H9 (cell line): ENCODE data around the gene DHX36. TPM values are rescaled to one million over a fixed set of nuclear protein-coding genes. Genes with fewer than 3 reads are reported as not detected.

Experiments used
- DNase-seq: peaks from one replicate; pipeline ENCODE4 v3.0.0-alpha.2; 2017
- H2AFZ ChIP-seq: one replicate; pipeline ENCODE4 v1.6.1; 2013; ENCODE audit warnings: mild to moderate bottlenecking, low read length, control low read depth, moderate library complexity
- H2AK5ac ChIP-seq: 2 replicates; pipeline ENCODE4 v1.6.1; 2013; ENCODE audit warnings: low read length, control low read depth, mixed read lengths; ENCODE audit not compliant: insufficient read length
- H2BK120ac ChIP-seq: one replicate; pipeline ENCODE4 v1.6.1; 2013; ENCODE audit warnings: low read depth, mild to moderate bottlenecking, low read length, control low read depth, inconsistent platforms; ENCODE audit not compliant: poor library complexity, severe bottlenecking
- H2BK12ac ChIP-seq: 2 replicates; pipeline ENCODE4 v1.6.1; 2013; ENCODE audit warnings: low read length, control low read depth, mixed read lengths, low read depth; ENCODE audit not compliant: insufficient read length
- H2BK15ac ChIP-seq: 2 replicates; pipeline ENCODE4 v1.6.1; 2013; ENCODE audit warnings: low read depth, low read length, control low read depth
- H2BK20ac ChIP-seq: one replicate; pipeline ENCODE4 v1.6.1; 2013; ENCODE audit warnings: low read depth, mild to moderate bottlenecking, low read length, control low read depth, inconsistent platforms; ENCODE audit not compliant: poor library complexity, severe bottlenecking
- H2BK5ac ChIP-seq: 2 replicates; pipeline ENCODE4 v1.6.1; 2013; ENCODE audit warnings: low read length, control low read depth, mixed read lengths; ENCODE audit not compliant: insufficient read length
- H3K14ac ChIP-seq: 2 replicates; pipeline ENCODE4 v1.6.1; 2013; ENCODE audit warnings: low read length, control low read depth; ENCODE audit not compliant: insufficient read depth
- H3K18ac ChIP-seq: 2 replicates; pipeline ENCODE4 v1.6.1; 2013; ENCODE audit warnings: low read depth, mild to moderate bottlenecking, mixed read lengths, low read length, control low read depth; ENCODE audit not compliant: insufficient read length
- H3K23ac ChIP-seq: 2 replicates; pipeline ENCODE4 v1.6.1; 2013; ENCODE audit warnings: low read length, control low read depth, mixed read lengths, low read depth; ENCODE audit not compliant: insufficient read length
- H3K23me2 ChIP-seq: 2 replicates; pipeline ENCODE4 v1.6.1; 2013; ENCODE audit warnings: low read depth, mild to moderate bottlenecking, mixed read lengths, low read length, control low read depth; ENCODE audit not compliant: insufficient read length, poor library complexity, severe bottlenecking
- H3K27ac ChIP-seq: 2 replicates; pipeline ENCODE4 v1.5.1; 2013; ENCODE audit warnings: low read length, control low read depth, mixed read lengths, low read depth; ENCODE audit not compliant: insufficient read length
- H3K27me3 ChIP-seq: 2 replicates; pipeline ENCODE4 v1.6.1; 2013; ENCODE audit warnings: low read length, control low read depth, inconsistent platforms; ENCODE audit not compliant: insufficient read depth
- H3K4ac ChIP-seq: 2 replicates; pipeline ENCODE4 v1.6.1; 2013; ENCODE audit warnings: low read depth, mild to moderate bottlenecking, control low read depth, inconsistent platforms, low read length, moderate library complexity
- H3K4me1 ChIP-seq: 2 replicates; pipeline ENCODE4 v1.6.1; 2013; ENCODE audit warnings: low read length, control low read depth, inconsistent platforms; ENCODE audit not compliant: insufficient read depth
- H3K4me2 ChIP-seq: 2 replicates; pipeline ENCODE4 v1.6.1; 2013; ENCODE audit warnings: low read length, control low read depth, mixed read lengths; ENCODE audit not compliant: insufficient read length, insufficient read depth
- H3K56ac ChIP-seq: 2 replicates; pipeline ENCODE4 v1.6.1; 2013; ENCODE audit warnings: low read depth, mild to moderate bottlenecking, mixed read lengths, low read length, control low read depth; ENCODE audit not compliant: insufficient read length
- H3K79me1 ChIP-seq: 2 replicates; pipeline ENCODE4 v1.6.1; 2013; ENCODE audit warnings: low read depth, mild to moderate bottlenecking, moderate library complexity, low read length, control low read depth, inconsistent platforms; ENCODE audit not compliant: insufficient read depth, poor library complexity, severe bottlenecking
- H3K79me2 ChIP-seq: 2 replicates; pipeline ENCODE4 v1.6.1; 2013; ENCODE audit warnings: low read length, control low read depth, inconsistent platforms; ENCODE audit not compliant: insufficient read depth
- H3K9ac ChIP-seq: 2 replicates; pipeline ENCODE4 v1.6.1; 2013; ENCODE audit warnings: low read length, control low read depth, mixed read lengths; ENCODE audit not compliant: insufficient read length; ENCODE audit errors: extremely low read depth
- H3K9me3 ChIP-seq: one replicate; pipeline ENCODE4 v1.6.1; 2013; ENCODE audit warnings: low read depth, low read length, inconsistent platforms; ENCODE audit not compliant: control insufficient read depth
- H3T11ph ChIP-seq: one replicate; pipeline ENCODE4 v1.6.1; 2013; ENCODE audit warnings: mild to moderate bottlenecking, low read length, control low read depth, inconsistent platforms
- H4K20me1 ChIP-seq: one replicate; pipeline ENCODE4 v1.6.1; 2013; ENCODE audit not compliant: control insufficient read depth, insufficient read length, insufficient read depth
- H4K5ac ChIP-seq: 2 replicates; pipeline ENCODE4 v1.6.1; 2013; ENCODE audit warnings: low read depth, mild to moderate bottlenecking, mixed read lengths, low read length, control low read depth; ENCODE audit not compliant: insufficient read length
- H4K8ac ChIP-seq: replicated peaks from 2 replicates; pipeline ENCODE4 v1.6.1; 2013; ENCODE audit warnings: low read length, control low read depth, mixed read lengths, low read depth; ENCODE audit not compliant: insufficient read length
- H4K91ac ChIP-seq: 2 replicates; pipeline ENCODE4 v1.6.1; 2013; ENCODE audit warnings: low read depth, mild to moderate bottlenecking, moderate library complexity, mixed read lengths, low read length, control low read depth; ENCODE audit not compliant: insufficient read length
- H3K27ac Mint-ChIP-seq, 3 experiments: 2 replicates in 2 of 3; 3 replicates in 1 of 3; pipeline ENCODE4 v1.8.0; 2020 to 2021; ENCODE audit warnings: mixed read lengths in 3 of 3, mild to moderate bottlenecking in 1 of 3, moderate library complexity in 1 of 3
- H3K27me3 Mint-ChIP-seq: 2 replicates; pipeline ENCODE4 v1.8.0; 2021; ENCODE audit warnings: low read depth, mild to moderate bottlenecking, moderate library complexity, mixed read lengths
- H3K36me3 Mint-ChIP-seq, 3 experiments: 2 replicates in 2 of 3; 3 replicates in 1 of 3; pipeline ENCODE4 v1.8.0; 2020 to 2021; ENCODE audit warnings: low read depth in 3 of 3, mixed read lengths in 3 of 3; ENCODE audit not compliant: insufficient read depth in 1 of 3
- H3K4me1 Mint-ChIP-seq, 2 experiments: 2 replicates each; pipeline ENCODE4 v1.8.0; 2020; ENCODE audit warnings: mixed read lengths in 2 of 2
- H3K4me3 Mint-ChIP-seq, 2 experiments: 2 replicates in 1 of 2; 3 replicates in 1 of 2; pipeline ENCODE4 v1.8.0; 2020 to 2021; ENCODE audit warnings: mild to moderate bottlenecking in 2 of 2, mixed read lengths in 2 of 2, moderate library complexity in 1 of 2
- H3K9me3 Mint-ChIP-seq, 2 experiments: 2 replicates in 1 of 2; 3 replicates in 1 of 2; pipeline ENCODE4 v1.8.0; 2020; ENCODE audit warnings: mild to moderate bottlenecking in 2 of 2, mixed read lengths in 2 of 2, moderate library complexity in 1 of 2
- WGBS: extraction: QIAGEN DNeasy Blood & Tissue Kit; methylation state at CpG from one replicate; pipeline ENCODE4 v1.1.7; 2013; ENCODE audit warnings: missing lambda C conversion rate, low lambda C conversion rate, mixed read lengths; ENCODE audit not compliant: insufficient read length; ENCODE audit errors: extremely low coverage; 5-methylcytosine and 5-hydroxymethylcytosine counted together
- total RNA-seq: library from RNA; stranded (reverse); gene quantifications from 2 replicates; pipeline ENCODE4 v1.2.1, GENCODE V29; 2021
- TF ChIP-seq, protein P1 (sequence below): fragments of 200-600 bp; sonication (generic); conservative IDR thresholded peaks from 3 replicates; pipeline ENCODE4 v1.8.0; 2021; ENCODE audit warnings: antibody characterized with exemption, mild to moderate bottlenecking

The DHX36 gene
- total RNA-seq, 1 experiment from 2014 or later = 103 TPM

DNA sequence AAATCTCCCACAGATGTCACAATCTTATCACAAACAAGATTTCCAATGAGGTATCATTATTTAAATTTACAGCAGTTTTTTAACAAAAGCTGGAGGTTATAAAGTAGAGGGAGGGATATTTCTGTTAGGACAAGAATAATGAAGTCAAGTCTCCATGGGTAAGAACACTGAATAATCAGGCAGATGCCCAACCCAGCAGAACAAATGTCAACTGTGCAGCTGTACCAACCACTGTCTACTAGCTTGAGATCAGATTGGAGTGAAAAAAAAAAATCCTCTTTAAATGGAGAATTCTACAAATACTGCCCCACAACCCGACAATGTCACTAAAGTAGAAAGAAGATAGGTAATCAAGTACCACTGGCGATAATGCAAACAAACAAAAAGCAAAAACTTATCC is 30.3 kb downstream of the DHX36 start:
- no CpG with 5 or more reads among the region's 2 CpGs for WGBS
- H3T11ph ChIP-seq = no peak overlapping the region

More for the DNA sequence above, 30.3 kb downstream of the DHX36 start:
- Histone ChIP-seq H3K4ac (no peak overlapping the region), H3K79me1 (no peaks in the 10 kb centered on the region), H2BK20ac (no peak overlapping the region), H3K4me2 (no peak overlapping the region), H3K27ac (no peak overlapping the region), H4K8ac (no peak overlapping the region), H3K23me2 (no peaks in the 10 kb centered on the region), H2BK120ac (no peak overlapping the region), H2BK12ac (no peak overlapping the region), H3K9ac (no peak overlapping the region), H3K27me3 (no peaks in the 10 kb centered on the region), H3K4me1 (no peaks in the 10 kb centered on the region), H4K5ac (no peak overlapping the region), H2BK15ac (no peak overlapping the region), H3K18ac (no peak overlapping the region), H2AK5ac (no peak overlapping the region), H3K56ac (no peak overlapping the region), H2BK5ac (no peak overlapping the region), H3K14ac (no peak overlapping the region), H3K23ac (no peak overlapping the region), H3K9me3 (no peaks in the 10 kb centered on the region), H2AFZ (no peak overlapping the region), H4K91ac (no peak overlapping the region), H4K20me1 (no peaks in the 10 kb centered on the region), H3K79me2 (no peaks in the 10 kb centered on the region)
- TF ChIP-seq, protein P1, sequence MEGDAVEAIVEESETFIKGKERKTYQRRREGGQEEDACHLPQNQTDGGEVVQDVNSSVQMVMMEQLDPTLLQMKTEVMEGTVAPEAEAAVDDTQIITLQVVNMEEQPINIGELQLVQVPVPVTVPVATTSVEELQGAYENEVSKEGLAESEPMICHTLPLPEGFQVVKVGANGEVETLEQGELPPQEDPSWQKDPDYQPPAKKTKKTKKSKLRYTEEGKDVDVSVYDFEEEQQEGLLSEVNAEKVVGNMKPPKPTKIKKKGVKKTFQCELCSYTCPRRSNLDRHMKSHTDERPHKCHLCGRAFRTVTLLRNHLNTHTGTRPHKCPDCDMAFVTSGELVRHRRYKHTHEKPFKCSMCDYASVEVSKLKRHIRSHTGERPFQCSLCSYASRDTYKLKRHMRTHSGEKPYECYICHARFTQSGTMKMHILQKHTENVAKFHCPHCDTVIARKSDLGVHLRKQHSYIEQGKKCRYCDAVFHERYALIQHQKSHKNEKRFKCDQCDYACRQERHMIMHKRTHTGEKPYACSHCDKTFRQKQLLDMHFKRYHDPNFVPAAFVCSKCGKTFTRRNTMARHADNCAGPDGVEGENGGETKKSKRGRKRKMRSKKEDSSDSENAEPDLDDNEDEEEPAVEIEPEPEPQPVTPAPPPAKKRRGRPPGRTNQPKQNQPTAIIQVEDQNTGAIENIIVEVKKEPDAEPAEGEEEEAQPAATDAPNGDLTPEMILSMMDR = no peak
- peaks cover 31 to 75% (median 62%) of the 10 kb centered on the region in 3 experiments; a peak in 6 of 7 replicates for H3K36me3 Mint-ChIP-seq
- H3K27me3 Mint-ChIP-seq = no peaks in the 10 kb centered on the region
- no peak overlapping the region for H3K27ac Mint-ChIP-seq
- no peaks in the 10 kb centered on the region for H3K4me1 Mint-ChIP-seq
- H3K4me3 Mint-ChIP-seq = no peak overlapping the region
- H3K9me3 Mint-ChIP-seq = no peaks in the 10 kb centered on the region
- DNase-seq = no peak
